HPDE6-E6E7 (cell line): ENCODE data around the gene AKIRIN2.

Source experiments
- DNase-seq: peaks from one replicate; pipeline ENCODE4 v3.0.0; 2011; ENCODE audit warnings: missing footprints; ENCODE audit errors: extremely low spot score

The AKIRIN2 gene

DNA sequence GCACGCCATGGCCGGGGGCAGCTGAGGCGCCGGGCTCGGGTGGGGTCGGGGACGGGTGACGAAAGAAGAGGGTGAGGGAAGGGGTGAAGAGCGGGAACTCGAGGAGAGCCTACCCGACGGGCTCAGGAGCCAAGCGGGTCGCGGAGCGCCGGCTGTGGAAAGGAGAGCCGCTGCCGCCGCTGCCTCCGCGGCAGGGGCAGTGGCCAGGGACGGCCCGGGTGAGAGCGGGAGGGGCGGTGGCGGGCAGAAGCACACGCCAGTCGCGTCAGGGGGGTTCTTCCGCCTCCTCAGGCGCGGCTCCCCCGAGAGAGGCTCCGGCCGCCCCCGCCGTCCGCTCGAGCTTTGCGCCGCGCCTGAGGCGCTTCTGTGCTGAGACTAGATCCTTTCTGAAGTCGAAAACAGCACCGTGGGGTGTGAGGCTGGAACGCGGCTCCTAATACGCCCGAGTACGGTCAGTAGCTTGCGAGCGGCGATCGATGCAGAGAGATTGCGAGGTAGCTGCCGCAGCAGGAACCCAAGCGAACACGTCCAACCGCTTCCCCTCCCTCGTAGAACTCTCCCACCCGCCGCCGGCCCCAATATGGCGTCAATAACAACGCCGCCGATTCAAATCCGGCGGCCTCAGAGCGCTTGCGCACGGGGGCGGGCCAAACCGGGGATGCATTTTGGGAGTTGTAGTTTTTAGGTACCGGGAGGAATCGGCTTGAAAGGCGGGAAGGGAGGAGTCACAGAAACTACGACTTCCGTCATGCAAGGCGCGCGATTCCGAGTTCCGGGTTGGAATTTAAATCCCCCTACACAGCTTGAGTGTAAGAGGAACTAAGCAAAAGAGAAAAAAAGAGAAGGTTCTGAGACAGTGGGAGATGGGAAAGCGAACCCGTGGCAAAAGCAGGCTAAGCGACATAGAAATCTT, at the start of gene AKIRIN2:
AKIRIN2 (minus strand) TSS at position 558 of the 913 bp plus-strand sequence; CDS start at position 9, 549 bp downstream.
- DNase-seq = peak; percentile 80

DNA sequence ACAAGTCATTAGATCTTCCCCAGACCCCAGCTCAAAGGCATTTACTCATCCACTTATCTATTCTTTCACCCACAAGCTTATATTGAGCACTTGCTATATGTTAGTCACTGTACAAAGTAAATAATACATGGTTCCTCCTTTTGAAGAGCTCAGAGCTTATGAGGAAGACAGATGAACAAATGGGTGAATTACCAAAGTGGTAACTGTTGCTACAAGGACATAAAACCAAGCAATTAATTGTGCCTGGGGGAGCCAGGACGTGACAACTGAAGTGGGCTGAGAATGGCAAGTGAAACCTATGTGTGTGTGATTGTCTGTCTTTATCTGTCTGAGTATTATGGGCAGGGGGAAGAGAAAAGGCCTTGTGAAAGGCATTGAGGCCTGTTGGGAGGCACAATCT, 45.6 kb upstream of the AKIRIN2 start:
- no peak for DNase-seq

DNA sequence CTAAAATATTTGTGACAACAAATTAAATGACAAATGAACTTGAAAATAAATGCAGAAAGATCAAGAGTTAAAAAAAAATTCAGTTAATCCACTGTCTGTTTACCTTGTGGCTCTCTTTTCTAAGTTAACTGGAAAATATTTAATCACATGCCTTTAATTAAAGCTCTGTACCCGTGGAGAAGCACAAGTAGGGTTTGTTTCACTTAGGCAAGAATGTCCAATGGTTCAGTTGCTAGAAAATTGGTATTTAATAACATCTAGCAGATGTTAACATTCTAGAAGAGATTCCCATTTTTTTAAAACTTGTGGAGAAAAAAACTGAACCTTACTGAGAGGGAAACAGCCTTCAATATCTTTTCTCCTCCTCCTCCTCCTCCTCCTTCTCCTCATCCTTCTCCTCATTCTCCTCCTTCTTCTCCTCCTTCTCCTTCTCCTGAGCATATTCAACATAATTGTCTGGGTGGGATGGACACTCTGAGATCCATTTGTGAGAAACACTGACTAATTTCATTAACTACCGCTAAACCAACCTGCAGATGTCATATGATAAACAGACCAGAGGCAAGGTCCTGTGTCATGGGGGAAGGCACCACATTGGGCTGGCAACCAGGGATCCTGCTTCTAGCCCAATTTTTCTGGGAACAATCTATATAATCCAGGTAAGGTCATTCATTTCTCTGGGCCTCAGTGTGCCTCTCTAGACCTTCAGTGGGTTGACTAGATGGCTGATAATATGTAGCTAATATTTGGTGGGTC, 44.1 kb upstream of the AKIRIN2 start:
- DNase-seq = no peak

GRCh38 chr6:87743454-87743853, 41.4 kb upstream of the AKIRIN2 start:
- DNase-seq = no peak

GRCh38 chr6:87742106-87742505, 40.1 kb upstream of the AKIRIN2 start:
- no peak for DNase-seq

- DNase-seq = no peak
Observed at GRCh38 chr6:87741001-87741650, 39.1 kb upstream of the AKIRIN2 start.

GRCh38 chr6:87738744-87739143, 36.7 kb upstream of the AKIRIN2 start:
- no peak for DNase-seq

- no peak for DNase-seq
Observed at GRCh38 chr6:87738000-87738399, 36.0 kb upstream of the AKIRIN2 start.

GRCh38 chr6:87736809-87737540, 34.9 kb upstream of the AKIRIN2 start:
- DNase-seq = no peak

DNA sequence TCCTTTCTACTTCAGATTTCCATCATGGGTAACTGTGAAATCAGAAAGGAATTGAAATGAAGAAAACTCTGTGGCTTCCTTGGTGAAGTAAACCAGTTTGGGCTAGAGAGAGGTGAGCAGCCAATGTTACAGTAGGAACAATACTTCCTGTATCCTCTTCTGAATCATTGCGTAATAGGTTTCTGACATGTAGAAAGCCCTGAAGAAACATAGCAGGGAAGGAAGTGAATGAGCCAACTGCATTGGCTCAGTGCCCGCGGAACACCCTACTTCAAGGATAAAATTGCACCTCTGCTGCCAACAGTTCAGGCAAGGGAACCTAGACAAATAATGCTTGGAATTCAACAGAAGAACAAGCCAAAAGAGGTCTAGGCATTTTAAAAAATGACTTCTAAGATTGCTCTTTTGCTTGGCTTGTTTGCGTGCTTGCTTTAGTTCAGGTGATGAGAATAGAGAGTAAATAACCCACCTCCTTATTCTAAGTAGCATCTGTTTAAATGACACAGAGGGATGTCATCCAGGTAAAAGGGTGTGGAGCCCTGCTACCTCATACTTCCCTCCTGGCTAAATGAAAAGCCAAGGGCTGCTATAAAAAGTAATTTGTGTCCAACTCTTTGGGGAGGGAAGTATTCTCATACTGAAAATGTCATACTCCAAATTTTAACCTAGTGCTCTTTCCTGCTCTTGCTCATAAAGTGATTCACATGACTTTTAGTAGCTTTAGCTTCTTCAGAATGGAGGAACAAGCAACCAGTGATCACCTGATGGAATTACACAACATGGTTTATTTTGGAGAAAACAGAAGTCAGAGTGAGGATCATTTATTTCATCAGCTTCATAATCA, 30.0 kb upstream of the AKIRIN2 start:
- DNase-seq = peak; percentile 83

- DNase-seq = no peak
Observed at GRCh38 chr6:87731080-87731479, 29.0 kb upstream of the AKIRIN2 start.

- DNase-seq = peak; percentile 52
Observed at GRCh38 chr6:87729965-87730719, 28.1 kb upstream of the AKIRIN2 start.

- DNase-seq = no peak
Observed at GRCh38 chr6:87728706-87729105, 26.7 kb upstream of the AKIRIN2 start.

GRCh38 chr6:87724983-87725811, 23.2 kb upstream of the AKIRIN2 start:
- no peak for DNase-seq

GRCh38 chr6:87723170-87724078, 21.4 kb upstream of the AKIRIN2 start:
- DNase-seq = peak; percentile 81

GRCh38 chr6:87722540-87723169, 20.6 kb upstream of the AKIRIN2 start:
- DNase-seq = no peak

- DNase-seq = no peak
Observed at GRCh38 chr6:87721311-87721710, 19.3 kb upstream of the AKIRIN2 start.
